COLO668 (cell line): ENCODE results near the gene CLIC4.
"Not testable (repeated sequence)": the region's sequence is repeated elsewhere in the genome, so short reads cannot be mapped to it uniquely, and the experiment has no call there.

Experiments
- DNase-seq: peaks from one replicate; lab custom pipeline; 2025; ENCODE audit not compliant: unreplicated experiment; lab: John Stamatoyannopoulos, UW

Gene CLIC4

GRCh38 chr1:24872061-24872850 is 127.0 kb downstream of the CLIC4 start:
- no peak for DNase-seq

- DNase-seq = no peak
Measured at GRCh38 chr1:24873148-24873547, 127.9 kb downstream of the CLIC4 start.

- DNase-seq = no peak
Measured at GRCh38 chr1:24874056-24874455, 128.8 kb downstream of the CLIC4 start.

GRCh38 chr1:24874611-24875234 is 129.5 kb downstream of the CLIC4 start:
- DNase-seq = no peak

- no peak for DNase-seq
Measured at GRCh38 chr1:24875257-24875656, 130.0 kb downstream of the CLIC4 start.

- no peak for DNase-seq
Measured at GRCh38 chr1:24875991-24876506, 130.8 kb downstream of the CLIC4 start.

GRCh38 chr1:24878045-24878444 is 132.8 kb downstream of the CLIC4 start:
- no peak for DNase-seq

- no peak for DNase-seq
Measured at GRCh38 chr1:24878775-24879742, 133.8 kb downstream of the CLIC4 start.

- no peak for DNase-seq
Measured at GRCh38 chr1:24881034-24881433, 135.8 kb downstream of the CLIC4 start.

- no peak for DNase-seq
Measured at GRCh38 chr1:24884751-24885150, 139.5 kb downstream of the CLIC4 start.

- no peak for DNase-seq
Measured at GRCh38 chr1:24886241-24886640, 141.0 kb downstream of the CLIC4 start.

GRCh38 chr1:24888061-24888970 is 143.1 kb downstream of the CLIC4 start:
- DNase-seq = no peak

- DNase-seq = no peak
Measured at GRCh38 chr1:24888971-24889676, 143.9 kb downstream of the CLIC4 start.

- DNase-seq = no peak
Measured at GRCh38 chr1:24890887-24891286, 145.6 kb downstream of the CLIC4 start.

- not testable (repeated sequence) for DNase-seq
Measured at GRCh38 chr1:24891367-24891766, 146.1 kb downstream of the CLIC4 start.

GRCh38 chr1:24892188-24893153 is 147.2 kb downstream of the CLIC4 start:
- DNase-seq = no peak

GRCh38 chr1:24893431-24893830 is 148.2 kb downstream of the CLIC4 start:
- DNase-seq = no peak
